ENCODE measurements around the gene MYO5C.
"Not testable (repeated sequence)": the region's sequence is repeated elsewhere in the genome, so short reads cannot be mapped to it uniquely, and the experiment has no call there.

Gene MYO5C

GRCh38 chr15:52240166-52240565 is 55.4 kb downstream of the MYO5C start:
- no peak for DNase-seq

GRCh38 chr15:52238989-52239525 is 56.5 kb downstream of the MYO5C start:
- not testable (repeated sequence) for DNase-seq

GRCh38 chr15:52238149-52238548 is 57.5 kb downstream of the MYO5C start:
- DNase-seq = no peak

- no peak for DNase-seq
Measured at GRCh38 chr15:52236013-52236412, 59.6 kb downstream of the MYO5C start.

- DNase-seq = no peak
Measured at GRCh38 chr15:52234596-52235541, 60.7 kb downstream of the MYO5C start.

GRCh38 chr15:52233405-52233804 is 62.2 kb downstream of the MYO5C start:
- DNase-seq = no peak

GRCh38 chr15:52232327-52232726 is 63.3 kb downstream of the MYO5C start:
- DNase-seq = no peak

- DNase-seq = no peak
Measured at GRCh38 chr15:52230073-52230472, 65.5 kb downstream of the MYO5C start.

- DNase-seq = no peak
Measured at GRCh38 chr15:52228921-52229320, 66.7 kb downstream of the MYO5C start.

GRCh38 chr15:52227456-52227855 is 68.1 kb downstream of the MYO5C start:
- DNase-seq = peak; percentile 6 to 62

GRCh38 chr15:52225230-52225629 is 70.4 kb downstream of the MYO5C start:
- DNase-seq = no peak

GRCh38 chr15:52224211-52224610 is 71.4 kb downstream of the MYO5C start:
- DNase-seq = no peak

- no peak for DNase-seq
Measured at GRCh38 chr15:52221730-52222129, 73.9 kb downstream of the MYO5C start.

GRCh38 chr15:52220937-52221660 is 74.5 kb downstream of the MYO5C start:
- no peak for DNase-seq

GRCh38 chr15:52220251-52220650 is 75.4 kb downstream of the MYO5C start:
- DNase-seq = no peak

GRCh38 chr15:52218816-52219215 is 76.8 kb downstream of the MYO5C start:
- no peak for DNase-seq

GRCh38 chr15:52218371-52218770 is 77.2 kb downstream of the MYO5C start:
- no peak for DNase-seq

GRCh38 chr15:52217186-52217585 is 78.4 kb downstream of the MYO5C start:
- no peak for DNase-seq

GRCh38 chr15:52214553-52214952 is 81.1 kb downstream of the MYO5C start:
- no peak for DNase-seq

GRCh38 chr15:52213206-52213605 is 82.4 kb downstream of the MYO5C start:
- DNase-seq = no peak

GRCh38 chr15:52208306-52208946 is 87.2 kb downstream of the MYO5C start:
- DNase-seq = peak; percentile 21 to 58

- no peak for DNase-seq
Measured at GRCh38 chr15:52207191-52207590, 88.4 kb downstream of the MYO5C start.

- DNase-seq = no peak
Measured at GRCh38 chr15:52206446-52206845, 89.2 kb downstream of the MYO5C start.
